GM10266 (cell line): ENCODE data around the gene STX4.
"Not testable (repeated sequence)": the region's sequence is repeated elsewhere in the genome, so short reads cannot be mapped to it uniquely, and the experiment has no call there.

Source experiments
- DNase-seq: peaks from one replicate; pipeline ENCODE4 v3.0.0; 2012; ENCODE audit errors: extremely low spot score
- CTCF ChIP-seq: IDR thresholded peaks from 2 replicates; pipeline ENCODE4 v1.5.1; 2012; ENCODE audit warnings: mild to moderate bottlenecking, low read depth; ENCODE audit not compliant: control insufficient read depth, insufficient read depth; ENCODE audit errors: missing control alignments

The STX4 gene

GRCh38 chr16:31016018-31016417, 17.3 kb upstream of the STX4 start:
- DNase-seq: no peak
- no peak for TF ChIP-seq CTCF

- DNase-seq: not testable (repeated sequence)
Measured at GRCh38 chr16:31017756-31018155, 15.6 kb upstream of the STX4 start.

- no peak for TF ChIP-seq CTCF
- DNase-seq: no peak
Measured at GRCh38 chr16:31020536-31020935, 12.8 kb upstream of the STX4 start.

GRCh38 chr16:31022544-31023251, 10.7 kb upstream of the STX4 start:
- TF ChIP-seq CTCF: no peak

GRCh38 chr16:31023252-31023602, 10.1 kb upstream of the STX4 start:
- no peak for DNase-seq
- no peak for TF ChIP-seq CTCF

More at GRCh38 chr16:31022544-31023251, 10.7 kb upstream of the STX4 start:
- no peak for DNase-seq

- no peak for DNase-seq
- no peak for TF ChIP-seq CTCF
Measured at GRCh38 chr16:31023627-31024226, 9.6 kb upstream of the STX4 start.

- DNase-seq: no peak
Measured at GRCh38 chr16:31025339-31025738, 8.0 kb upstream of the STX4 start.

More at GRCh38 chr16:31025339-31025738, 8.0 kb upstream of the STX4 start:
- no peak for TF ChIP-seq CTCF
